ENCODE results near the gene KLHL17. TPM values are rescaled to one million over a fixed set of nuclear protein-coding genes. Genes with fewer than 3 reads are reported as not detected.

The KLHL17 gene
- polyA plus RNA-seq, 1 donor from 2014 or later: 1.3 TPM

- Mint-ChIP-seq H3K27ac (no peak overlapping the region), H3K4me3 (no peak overlapping the region), H3K9me3 (no peaks in the 10 kb centered on the region), H3K36me3 (peaks cover 1% of the 10 kb centered on the region), H3K27me3 (no peaks in the 10 kb centered on the region), H3K4me1 (peaks cover 0 to 3% (median 2%) of the 10 kb centered on the region in 3 donors)
Measured at GRCh38 chr1:963301-963651, 2.9 kb downstream of the KLHL17 start.

GRCh38 chr1:963746-964525, 3.6 kb downstream of the KLHL17 start:
- Mint-ChIP-seq H3K27ac (no peak overlapping the region), H3K4me3 (no peak overlapping the region)

GRCh38 chr1:964691-965525, 4.5 kb downstream of the KLHL17 start:
- no peaks in the 10 kb centered on the region for H3K4me1 Mint-ChIP-seq
- peaks cover 2% of the 10 kb centered on the region for H3K27me3 Mint-ChIP-seq
- H3K36me3 Mint-ChIP-seq: no peaks in the 10 kb centered on the region
- peak overlapping the region in 1 of 4 donors; percentile 67 for H3K4me3 Mint-ChIP-seq
- H3K27ac Mint-ChIP-seq: peak overlapping the region in 1 of 3 donors; percentile 35
- H3K9me3 Mint-ChIP-seq: no peaks in the 10 kb centered on the region

More at GRCh38 chr1:963746-964525, 3.6 kb downstream of the KLHL17 start:
- H3K9me3 Mint-ChIP-seq: no peaks in the 10 kb centered on the region
- H3K36me3 Mint-ChIP-seq: no peaks in the 10 kb centered on the region
- H3K27me3 Mint-ChIP-seq: peaks cover 2% of the 10 kb centered on the region
- no peaks in the 10 kb centered on the region for H3K4me1 Mint-ChIP-seq

- Mint-ChIP-seq H3K4me1 (no peaks in the 10 kb centered on the region), H3K36me3 (no peaks in the 10 kb centered on the region), H3K27ac (peak overlapping the region in 1 of 3 donors; percentile 35), H3K4me3 (peak overlapping the region in 3 of 4 donors; percentile 44 to 67 (median 58)), H3K9me3 (no peaks in the 10 kb centered on the region), H3K27me3 (peaks cover 2% of the 10 kb centered on the region)
Measured at GRCh38 chr1:965526-966134, 5.2 kb downstream of the KLHL17 start.

- no peaks in the 10 kb centered on the region for H3K9me3 Mint-ChIP-seq
- H3K36me3 Mint-ChIP-seq: no peaks in the 10 kb centered on the region
- H3K27me3 Mint-ChIP-seq: peaks cover 2% of the 10 kb centered on the region
- H3K4me1 Mint-ChIP-seq: no peaks in the 10 kb centered on the region
- peak within 1 kb of the TSS in 1 of 3 donors; percentile 35 for H3K27ac Mint-ChIP-seq
- H3K4me3 Mint-ChIP-seq: peak within 1 kb of the TSS; percentile 74 to 84 (median 78)
Measured at GRCh38 chr1:966135-966703, 5.8 kb downstream of the KLHL17 start, which contains the start of gene PLEKHN1. Gene PLEKHN1 (plus strand): TSS chr1:966482. CDS start chr1:966532, 50 bp downstream.

GRCh38 chr1:966704-967300, 6.4 kb downstream of the KLHL17 start:
- H3K27ac Mint-ChIP-seq: no peak overlapping the region

GRCh38 chr1:967466-968343, 7.3 kb downstream of the KLHL17 start:
- Mint-ChIP-seq H3K36me3 (no peaks in the 10 kb centered on the region), H3K27me3 (peaks cover 3% of the 10 kb centered on the region), H3K27ac (no peak overlapping the region), H3K9me3 (no peaks in the 10 kb centered on the region), H3K4me1 (no peaks in the 10 kb centered on the region), H3K4me3 (peak overlapping the region in 2 of 4 donors; percentile 37 to 76)

More at GRCh38 chr1:966704-967300, 6.4 kb downstream of the KLHL17 start:
- Mint-ChIP-seq H3K36me3 (no peaks in the 10 kb centered on the region), H3K27me3 (peaks cover 3% of the 10 kb centered on the region), H3K9me3 (no peaks in the 10 kb centered on the region), H3K4me3 (peak overlapping the region; percentile 74 to 84 (median 78)), H3K4me1 (no peaks in the 10 kb centered on the region)

GRCh38 chr1:969260-969855, 9.0 kb downstream of the KLHL17 start:
- no peaks in the 10 kb centered on the region for H3K36me3 Mint-ChIP-seq
- no peak overlapping the region for H3K27ac Mint-ChIP-seq
- no peaks in the 10 kb centered on the region for H3K4me1 Mint-ChIP-seq
- H3K9me3 Mint-ChIP-seq: no peaks in the 10 kb centered on the region
- H3K4me3 Mint-ChIP-seq: no peak overlapping the region
- peaks cover 3% of the 10 kb centered on the region for H3K27me3 Mint-ChIP-seq

- Mint-ChIP-seq H3K4me3 (no peak overlapping the region), H3K27me3 (peaks cover 10% of the 10 kb centered on the region), H3K36me3 (no peaks in the 10 kb centered on the region), H3K27ac (no peak overlapping the region), H3K4me1 (peaks cover 0 to 1% (median 0%) of the 10 kb centered on the region in 3 donors), H3K9me3 (no peaks in the 10 kb centered on the region)
Measured at GRCh38 chr1:970242-970972, 10.0 kb downstream of the KLHL17 start.

GRCh38 chr1:970973-971730, 10.8 kb downstream of the KLHL17 start:
- Mint-ChIP-seq H3K36me3 (no peaks in the 10 kb centered on the region), H3K27me3 (peaks cover 15% of the 10 kb centered on the region), H3K4me1 (peaks cover 0 to 4% (median 1%) of the 10 kb centered on the region in 3 donors), H3K4me3 (no peak overlapping the region), H3K27ac (no peak overlapping the region), H3K9me3 (no peaks in the 10 kb centered on the region)

GRCh38 chr1:971751-972506, 11.5 kb downstream of the KLHL17 start:
- Mint-ChIP-seq H3K4me3 (no peak overlapping the region), H3K36me3 (no peaks in the 10 kb centered on the region), H3K9me3 (no peaks in the 10 kb centered on the region), H3K27ac (no peak overlapping the region), H3K4me1 (peaks cover 0 to 4% (median 1%) of the 10 kb centered on the region in 3 donors), H3K27me3 (peaks cover 15% of the 10 kb centered on the region)
